Pons (tissue), 1 donor: ENCODE results near the gene TTYH3.

ENCODE experiments used
- DNase-seq: peaks from one replicate; pipeline ENCODE4 v3.0.0-alpha.2; 2016; ENCODE audit warnings: low spot score

Gene TTYH3

GRCh38 chr7:2616387-2617324 lies 15.1 kb upstream of the TTYH3 start:
- peak; percentile 49 for DNase-seq

GRCh38 chr7:2617325-2617905 lies 14.4 kb upstream of the TTYH3 start:
- DNase-seq, result no peak

- DNase-seq, result no peak
These were observed 12.7 kb upstream of the TTYH3 start for GRCh38 chr7:2619116-2619515.

GRCh38 chr7:2621061-2621828 lies 10.5 kb upstream of the TTYH3 start:
- DNase-seq, result no peak

GRCh38 chr7:2621948-2622640 lies 9.7 kb upstream of the TTYH3 start:
- no peak for DNase-seq

- no peak for DNase-seq
These were observed 8.7 kb upstream of the TTYH3 start for GRCh38 chr7:2622869-2623697.

- no peak for DNase-seq
These were observed 8.1 kb upstream of the TTYH3 start for GRCh38 chr7:2623698-2624014.

GRCh38 chr7:2624293-2624886 lies 7.4 kb upstream of the TTYH3 start:
- no peak for DNase-seq

GRCh38 chr7:2626498-2627117 lies 5.2 kb upstream of the TTYH3 start:
- no peak for DNase-seq

- DNase-seq, result no peak
These were observed 4.3 kb upstream of the TTYH3 start for GRCh38 chr7:2627258-2628129.

- peak; percentile 75 for DNase-seq
These were observed 3.7 kb upstream of the TTYH3 start for GRCh38 chr7:2628130-2628482.

GRCh38 chr7:2628891-2629290 lies 2.9 kb upstream of the TTYH3 start:
- DNase-seq, result no peak

- no peak for DNase-seq
These were observed 1.8 kb upstream of the TTYH3 start for GRCh38 chr7:2629746-2630681.

- DNase-seq, result peak; percentile 43
These were observed 1.1 kb downstream of the TTYH3 start for GRCh38 chr7:2632733-2633537.

- peak; percentile 37 for DNase-seq
These were observed 1.9 kb downstream of the TTYH3 start for GRCh38 chr7:2633538-2634266.

- DNase-seq, result no peak
These were observed 2.7 kb downstream of the TTYH3 start for GRCh38 chr7:2634267-2635145.
